ENCODE data around the gene MYO10.

Gene MYO10

GRCh38 chr5:16809395-16810207 is 126.5 kb downstream of the MYO10 start:
- DNase-seq = no peak

- no peak for DNase-seq
These were observed 127.1 kb downstream of the MYO10 start for GRCh38 chr5:16809010-16809394.

- no peak for DNase-seq
These were observed 128.1 kb downstream of the MYO10 start for GRCh38 chr5:16808021-16808420.

- no peak for DNase-seq
These were observed 128.6 kb downstream of the MYO10 start for GRCh38 chr5:16807547-16807864.

GRCh38 chr5:16806711-16807546 is 129.2 kb downstream of the MYO10 start:
- no peak for DNase-seq

GRCh38 chr5:16805486-16805885 is 130.6 kb downstream of the MYO10 start:
- DNase-seq = no peak

GRCh38 chr5:16803831-16804230 is 132.3 kb downstream of the MYO10 start:
- no peak for DNase-seq

- no peak for DNase-seq
These were observed 135.6 kb downstream of the MYO10 start for GRCh38 chr5:16800477-16800876.

- DNase-seq = no peak
These were observed 136.3 kb downstream of the MYO10 start for GRCh38 chr5:16799796-16800195.

- no peak for DNase-seq
These were observed 138.1 kb downstream of the MYO10 start for GRCh38 chr5:16797951-16798350.

GRCh38 chr5:16794269-16794913 is 141.7 kb downstream of the MYO10 start:
- no peak for DNase-seq

- no peak for DNase-seq
These were observed 143.4 kb downstream of the MYO10 start for GRCh38 chr5:16792598-16793275.

GRCh38 chr5:16791904-16792597 is 144.0 kb downstream of the MYO10 start:
- DNase-seq = no peak

GRCh38 chr5:16791036-16791705 is 144.9 kb downstream of the MYO10 start:
- no peak for DNase-seq

- DNase-seq = no peak
These were observed 147.1 kb downstream of the MYO10 start for GRCh38 chr5:16788957-16789356.

- DNase-seq = no peak
These were observed 148.8 kb downstream of the MYO10 start for GRCh38 chr5:16787278-16787677.

GRCh38 chr5:16784843-16785791 is 151.0 kb downstream of the MYO10 start:
- DNase-seq = no peak

- no peak for DNase-seq
These were observed 152.0 kb downstream of the MYO10 start for GRCh38 chr5:16784088-16784487.

- no peak for DNase-seq
These were observed 154.1 kb downstream of the MYO10 start for GRCh38 chr5:16781828-16782626.

- DNase-seq = no peak
These were observed 155.8 kb downstream of the MYO10 start for GRCh38 chr5:16780325-16780724.

All from CD4-positive, alpha-beta T cell treated with Interleukin-15 for 1 hour (primary cell).